HG03095 (cell line): Measurements from ENCODE around the gene TREX2.

Source experiments
- ATAC-seq: cut with Tn5 transposase; IDR thresholded peaks from one replicate; pipeline ENCODE4 v1.9.1; 2021; ENCODE audit warnings: moderate library complexity; ENCODE audit not compliant: unreplicated experiment

Gene TREX2

DNA sequence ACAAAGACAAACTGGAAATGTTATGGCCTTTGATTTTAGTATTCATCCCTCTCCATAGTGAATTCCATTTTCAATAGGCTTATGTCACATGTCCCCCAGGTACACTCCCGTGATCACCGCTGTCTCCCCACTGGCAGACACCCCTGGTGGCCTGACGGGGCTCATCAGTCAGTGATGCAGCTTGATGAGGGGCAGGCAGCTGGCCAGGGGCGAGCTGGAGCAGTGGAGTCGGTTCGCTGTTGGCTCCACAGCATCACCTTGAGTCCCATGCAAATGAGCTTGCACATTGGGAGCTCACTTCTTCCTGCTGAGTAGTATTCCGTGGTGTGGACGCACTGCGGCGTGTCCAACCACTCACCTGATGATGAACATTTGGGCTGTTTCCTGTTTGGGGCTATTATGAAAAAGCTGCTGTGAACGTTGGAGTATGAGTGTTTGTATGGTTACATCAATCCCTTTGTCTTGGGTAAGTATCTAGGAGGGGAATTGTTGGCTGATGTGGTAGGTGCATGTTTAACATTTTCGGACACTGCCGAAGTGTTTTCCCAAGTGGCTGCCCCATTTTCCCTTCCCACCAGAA, 5.2 kb downstream of the TREX2 start:
- ATAC-seq = no peak

GRCh38 chrX:153439977-153440376, 5.9 kb downstream of the TREX2 start:
- no peak for ATAC-seq

GRCh38 chrX:153438532-153438931, 7.3 kb downstream of the TREX2 start:
- no peak for ATAC-seq

- no peak for ATAC-seq
Observed at GRCh38 chrX:153435845-153436244, 10.0 kb downstream of the TREX2 start.

- ATAC-seq = no peak
Observed at GRCh38 chrX:153434801-153435200, 11.1 kb downstream of the TREX2 start.

- no peak for ATAC-seq
Observed at GRCh38 chrX:153433781-153434285, 12.0 kb downstream of the TREX2 start.

GRCh38 chrX:153433161-153433680, 12.6 kb downstream of the TREX2 start:
- ATAC-seq = no peak

DNA sequence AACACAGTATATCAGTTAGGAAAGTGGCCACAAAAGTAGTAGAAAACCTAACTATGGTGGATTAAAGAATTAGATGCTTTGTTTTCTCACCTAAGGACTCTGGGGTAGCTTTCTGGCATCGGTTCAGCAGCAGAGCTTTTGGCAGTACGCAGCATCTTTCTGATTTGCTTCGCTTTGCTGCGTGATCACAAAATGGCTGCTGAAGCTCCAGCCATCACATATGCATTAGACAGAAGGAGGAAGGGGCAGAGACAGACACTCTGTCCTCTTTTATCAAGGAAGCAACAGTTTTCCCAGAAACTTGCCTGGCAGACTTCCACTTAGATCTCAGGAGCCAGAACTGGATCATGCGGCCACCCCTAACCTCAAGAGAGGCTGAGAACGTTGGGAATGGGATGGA, 15.1 kb downstream of the TREX2 start:
- ATAC-seq = no peak

- no peak for ATAC-seq
Observed at GRCh38 chrX:153426204-153426603, 19.7 kb downstream of the TREX2 start.

GRCh38 chrX:153423652-153424051, 22.2 kb downstream of the TREX2 start:
- ATAC-seq = no peak

DNA sequence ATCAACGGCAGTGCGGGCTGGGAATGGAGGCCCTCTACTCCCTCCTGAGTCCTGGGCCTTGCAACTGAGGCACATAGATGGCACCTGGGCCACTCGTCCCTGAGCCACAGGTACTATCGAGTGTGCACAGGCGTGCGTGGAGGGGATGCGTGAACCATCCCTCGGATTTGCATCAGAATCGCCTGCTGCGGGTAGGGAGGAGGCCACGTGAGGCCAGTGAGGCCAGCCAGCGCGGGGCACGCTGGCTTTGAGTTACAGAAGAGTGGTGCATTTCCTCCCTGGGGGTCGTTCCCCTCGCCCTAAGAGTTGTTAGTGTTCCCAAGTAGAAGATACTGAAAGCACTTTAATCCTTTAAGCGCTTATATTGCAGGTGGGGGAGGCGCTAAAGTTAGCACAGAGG, 24.0 kb downstream of the TREX2 start:
- no peak for ATAC-seq

DNA sequence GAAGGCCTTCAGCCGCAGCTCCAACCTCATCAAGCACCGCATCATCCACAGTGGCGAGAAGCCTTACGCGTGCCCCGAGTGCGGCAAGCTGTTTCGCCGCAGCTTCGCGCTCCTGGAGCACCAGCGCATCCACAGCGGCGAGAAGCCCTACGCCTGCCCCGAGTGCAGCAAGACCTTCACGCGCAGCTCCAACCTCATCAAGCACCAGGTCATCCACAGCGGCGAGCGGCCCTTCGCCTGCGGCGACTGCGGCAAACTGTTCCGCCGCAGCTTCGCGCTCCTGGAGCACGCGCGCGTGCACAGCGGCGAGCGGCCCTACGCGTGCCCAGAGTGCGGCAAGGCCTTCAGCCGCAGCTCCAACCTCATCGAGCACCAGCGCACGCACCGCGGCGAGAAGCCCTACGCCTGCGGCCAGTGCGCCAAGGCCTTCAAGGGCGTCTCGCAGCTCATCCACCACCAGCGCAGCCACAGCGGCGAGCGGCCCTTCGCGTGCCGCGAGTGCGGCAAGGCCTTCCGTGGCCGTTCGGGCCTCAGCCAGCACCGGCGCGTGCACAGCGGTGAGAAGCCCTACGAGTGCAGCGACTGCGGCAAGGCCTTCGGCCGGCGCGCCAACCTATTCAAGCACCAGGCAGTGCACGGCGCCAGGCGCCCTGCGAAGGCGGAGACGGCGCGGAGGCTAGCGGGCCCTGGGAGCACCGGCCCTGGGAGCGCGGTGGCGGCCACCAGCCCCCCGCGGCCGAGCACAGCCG, 24.8 kb downstream of the TREX2 start:
- ATAC-seq = no peak

- no peak for ATAC-seq
Observed at GRCh38 chrX:153417637-153418036, 28.2 kb downstream of the TREX2 start.

DNA sequence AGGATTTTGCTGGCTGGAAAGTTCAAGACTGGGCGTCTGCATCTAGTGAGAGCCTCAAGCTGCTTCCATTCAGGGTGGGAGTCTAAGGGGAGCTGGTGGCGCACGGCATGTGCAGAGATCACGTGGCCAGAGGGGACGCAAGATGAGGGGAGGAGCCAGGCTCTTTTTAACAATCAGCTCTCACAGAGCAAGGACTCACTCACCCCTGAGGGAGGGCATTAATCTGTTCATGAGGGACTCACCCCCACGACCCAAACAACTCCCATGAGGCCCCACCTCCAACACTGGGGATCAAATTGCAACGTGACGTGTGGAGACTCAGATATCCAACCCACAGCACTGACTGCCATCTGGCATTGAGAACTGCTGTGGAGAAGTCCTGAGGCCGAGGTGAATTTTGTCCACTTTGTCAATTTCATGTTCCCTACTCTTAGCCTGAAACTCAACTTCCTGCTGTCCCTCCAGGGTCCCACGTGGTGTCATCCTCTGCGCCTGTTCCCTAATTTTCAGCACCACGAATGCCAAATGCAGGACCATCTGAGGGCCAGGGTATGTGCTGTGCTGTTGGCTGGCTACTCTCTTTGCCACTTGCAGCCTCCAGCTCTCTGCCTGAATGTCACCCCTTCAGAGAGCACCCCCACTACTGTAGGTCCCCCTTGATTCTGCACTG, 28.9 kb downstream of the TREX2 start:
- ATAC-seq = no peak

GRCh38 chrX:153414856-153415510, 30.9 kb downstream of the TREX2 start:
- no peak for ATAC-seq

GRCh38 chrX:153413731-153414130, 32.1 kb downstream of the TREX2 start:
- ATAC-seq = no peak

DNA sequence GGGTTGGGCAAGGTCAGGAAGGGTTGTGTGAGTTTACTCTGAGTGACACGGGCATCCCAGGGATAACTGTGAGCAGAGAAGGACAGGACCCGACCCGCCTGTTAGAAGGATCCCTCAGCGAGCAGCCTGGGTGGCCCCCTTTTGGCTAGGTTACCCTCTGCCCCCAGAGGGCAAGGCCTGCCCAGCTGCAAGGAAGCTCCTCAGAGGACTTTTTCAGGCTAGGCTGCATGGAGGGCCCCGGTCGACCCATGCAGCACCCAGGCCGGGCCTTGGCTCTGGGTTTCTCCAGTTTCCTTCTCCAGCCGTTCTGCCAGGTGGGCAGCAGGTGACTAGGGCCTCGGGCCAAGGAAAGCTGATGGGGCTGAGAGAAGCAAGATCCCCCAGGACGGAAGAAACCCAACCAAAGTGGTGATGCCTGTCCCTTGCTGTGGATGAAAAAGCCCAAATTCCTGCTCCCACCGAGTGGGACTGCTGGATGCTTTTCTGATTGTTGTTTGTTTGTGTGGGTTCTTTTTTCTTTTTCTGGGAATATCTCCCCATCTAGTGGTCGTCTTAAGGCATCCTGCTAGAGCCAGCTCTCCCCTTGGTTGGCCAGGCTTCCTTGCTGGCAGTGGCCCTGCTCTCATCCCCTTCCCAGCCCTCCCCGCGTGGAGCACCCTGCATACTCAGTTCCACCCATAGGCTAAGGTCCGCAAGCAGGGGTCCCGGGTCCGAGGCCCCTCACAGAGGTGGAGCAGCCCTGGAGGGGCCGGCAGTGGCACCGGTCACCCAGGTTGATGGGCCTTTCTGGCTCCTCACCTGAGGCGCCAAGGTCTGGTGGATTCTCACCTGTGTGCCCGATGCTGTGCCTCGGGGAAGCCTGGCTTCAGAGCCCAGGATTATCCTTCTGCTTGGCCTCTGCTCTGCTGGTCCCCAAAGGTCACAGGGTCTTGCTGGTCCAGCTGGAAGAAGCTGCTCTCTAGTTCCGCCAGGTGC, 32.8 kb downstream of the TREX2 start:
- ATAC-seq = no peak

DNA sequence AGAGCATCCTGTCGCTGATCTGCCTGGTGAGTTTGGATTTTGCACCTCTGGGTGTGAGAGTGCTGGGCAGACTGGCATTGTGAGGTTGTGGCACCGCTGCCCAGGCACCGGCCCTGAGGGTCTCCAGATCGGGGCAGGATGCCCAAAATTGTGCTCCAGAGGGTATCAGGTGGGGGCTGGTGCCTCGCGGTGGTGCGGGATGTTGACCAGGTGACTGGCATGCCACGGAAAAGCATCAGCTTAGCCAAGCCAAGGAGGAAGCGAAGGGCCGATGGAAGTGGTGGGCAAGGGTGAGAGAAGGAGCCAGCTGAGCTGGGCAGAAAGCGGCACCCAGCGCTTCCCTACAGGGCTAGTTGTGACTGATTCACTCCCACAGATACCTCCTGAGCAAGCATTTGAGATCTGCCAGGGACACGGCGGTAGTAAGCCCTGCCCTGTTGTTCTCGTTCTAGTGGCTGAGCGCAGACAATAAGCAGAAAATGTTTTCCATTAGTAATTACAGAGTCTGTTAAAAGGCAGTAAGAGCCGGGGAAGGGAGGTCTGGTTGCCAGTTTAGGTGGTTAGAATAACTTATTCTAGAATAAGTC, 33.8 kb downstream of the TREX2 start:
- no peak for ATAC-seq

- peak; percentile 72 for ATAC-seq
Observed at GRCh38 chrX:153411255-153411987, 34.4 kb downstream of the TREX2 start, which contains the start of gene ZFP92. Gene ZFP92, plus strand, starts transcription at chrX:153411472. Its CDS starts 6,851 bp downstream, at chrX:153418323.
